Epithelial cell of proximal tubule (primary cell): ENCODE data around the gene NR1H2. TPM values are rescaled to one million over a fixed set of nuclear protein-coding genes. Genes with fewer than 3 reads are reported as not detected.

ENCODE experiments used
- DNase-seq: peaks from one replicate; pipeline ENCODE4 v3.0.0-alpha.2; 2011; ENCODE audit warnings: low read depth
- H3K4me3 ChIP-seq: 2 replicates; pipeline ENCODE4 v1.5.1; 2011; ENCODE audit warnings: low read depth, mild to moderate bottlenecking, low read length
- total RNA-seq: library from RNA; depleted of rRNA; stranded (reverse); fragments of >200 nt; gene quantifications from 2 replicates; pipeline ENCODE4 v1.2.3, GENCODE V29; 2015
- TF ChIP-seq, protein P1 (sequence below): conservative IDR thresholded peaks from 2 replicates; pipeline ENCODE4 v1.5.1; 2012; ENCODE audit warnings: low read depth, mild to moderate bottlenecking, low read length

The NR1H2 gene
- total RNA-seq, 1 donor from 2014 or later: 67.5 TPM

DNA sequence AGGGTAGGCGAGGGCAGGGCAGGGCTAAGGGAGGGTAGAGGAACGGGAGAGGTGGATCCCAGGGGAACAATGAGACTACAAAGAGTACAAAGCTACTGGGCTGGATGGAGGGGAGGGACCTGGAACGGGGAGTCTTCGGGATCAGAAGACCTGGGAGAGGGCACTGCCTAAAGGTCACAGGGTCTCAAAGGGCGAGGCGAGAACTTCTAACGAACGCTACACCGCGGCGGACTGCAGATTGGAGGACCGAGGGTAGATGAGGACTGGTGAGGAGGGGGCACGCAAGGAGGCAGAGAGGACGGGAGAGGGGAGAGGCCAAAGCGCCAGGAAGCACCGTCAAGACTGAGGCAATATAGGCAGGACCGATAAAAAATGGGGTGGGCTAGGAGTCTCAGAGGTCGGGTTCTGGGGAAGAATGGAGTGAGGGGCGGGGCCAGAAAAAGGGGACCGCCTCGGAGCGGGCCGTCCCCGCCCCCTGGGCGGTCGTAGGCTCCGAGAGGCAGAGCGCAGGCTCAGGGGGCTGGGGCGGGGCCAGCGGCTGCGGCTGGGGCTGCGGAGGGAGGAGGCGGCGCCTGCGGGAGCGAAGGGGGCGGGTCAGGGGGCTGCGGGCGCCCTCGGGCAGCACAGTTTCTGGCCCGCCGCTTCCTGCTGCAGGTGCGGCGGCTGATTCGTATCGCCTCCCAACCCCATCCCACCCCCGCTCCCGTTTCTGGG is 45.7 kb upstream of the NR1H2 start:
- DNase-seq: no peak
- TF ChIP-seq, protein P1, sequence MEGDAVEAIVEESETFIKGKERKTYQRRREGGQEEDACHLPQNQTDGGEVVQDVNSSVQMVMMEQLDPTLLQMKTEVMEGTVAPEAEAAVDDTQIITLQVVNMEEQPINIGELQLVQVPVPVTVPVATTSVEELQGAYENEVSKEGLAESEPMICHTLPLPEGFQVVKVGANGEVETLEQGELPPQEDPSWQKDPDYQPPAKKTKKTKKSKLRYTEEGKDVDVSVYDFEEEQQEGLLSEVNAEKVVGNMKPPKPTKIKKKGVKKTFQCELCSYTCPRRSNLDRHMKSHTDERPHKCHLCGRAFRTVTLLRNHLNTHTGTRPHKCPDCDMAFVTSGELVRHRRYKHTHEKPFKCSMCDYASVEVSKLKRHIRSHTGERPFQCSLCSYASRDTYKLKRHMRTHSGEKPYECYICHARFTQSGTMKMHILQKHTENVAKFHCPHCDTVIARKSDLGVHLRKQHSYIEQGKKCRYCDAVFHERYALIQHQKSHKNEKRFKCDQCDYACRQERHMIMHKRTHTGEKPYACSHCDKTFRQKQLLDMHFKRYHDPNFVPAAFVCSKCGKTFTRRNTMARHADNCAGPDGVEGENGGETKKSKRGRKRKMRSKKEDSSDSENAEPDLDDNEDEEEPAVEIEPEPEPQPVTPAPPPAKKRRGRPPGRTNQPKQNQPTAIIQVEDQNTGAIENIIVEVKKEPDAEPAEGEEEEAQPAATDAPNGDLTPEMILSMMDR: no peak
- H3K4me3 ChIP-seq: peak overlapping the region; percentile 70

DNA sequence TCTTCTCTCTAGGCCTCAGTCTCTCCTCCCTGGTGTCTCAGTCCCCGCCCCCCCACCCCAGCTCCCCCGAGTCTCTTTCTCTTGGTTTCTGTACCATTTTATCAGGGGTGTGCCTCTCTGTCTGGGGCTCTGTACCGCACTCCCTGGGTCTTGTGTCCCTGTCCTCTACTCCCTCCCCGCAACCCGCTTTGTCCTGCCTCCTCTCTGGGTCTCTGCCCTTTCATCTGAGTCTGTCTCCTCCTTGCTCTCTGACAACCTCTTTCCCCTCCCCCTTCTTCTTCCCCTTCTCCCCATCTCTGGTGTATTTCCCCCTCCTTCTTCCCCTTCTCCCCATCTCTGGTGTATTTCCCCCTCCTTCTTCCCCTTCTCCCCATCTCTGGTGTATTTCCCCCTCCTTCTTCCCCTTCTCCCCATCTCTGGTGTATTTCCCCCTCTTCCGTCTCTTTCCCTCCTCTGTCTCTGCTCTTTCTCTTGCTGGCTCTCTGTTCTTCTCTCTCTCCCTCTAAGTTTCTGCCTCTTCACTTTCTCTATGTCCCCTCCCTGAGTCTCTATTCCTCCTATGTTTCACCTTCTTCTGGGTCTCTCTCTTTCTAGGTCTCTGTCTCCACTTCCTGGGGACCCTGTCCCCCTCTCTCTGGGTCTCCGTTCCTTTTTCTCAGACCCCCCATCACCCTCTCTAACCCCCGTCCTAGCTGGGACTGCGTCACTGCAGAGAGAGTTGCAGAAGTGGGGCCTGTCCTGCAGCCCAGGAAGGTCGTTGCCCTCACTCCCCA is 44.9 kb upstream of the NR1H2 start:
- TF ChIP-seq, protein P1: no peak
- peak overlapping the region; percentile 70 for H3K4me3 ChIP-seq
- DNase-seq: no peak

DNA sequence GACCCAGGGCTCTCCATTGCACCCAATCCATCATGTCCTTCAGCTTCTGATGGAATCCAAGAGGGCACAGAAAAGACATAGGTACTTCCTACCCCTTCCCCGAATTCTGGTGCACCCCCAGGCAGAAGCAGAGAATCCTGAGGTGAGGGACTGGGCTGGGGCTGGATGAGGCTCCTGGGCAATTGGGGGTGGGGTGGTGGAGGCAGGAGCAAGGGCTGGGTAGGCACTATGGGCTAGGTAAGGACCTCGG is 44.3 kb upstream of the NR1H2 start:
- no peak for DNase-seq
- peak overlapping the region; percentile 70 for H3K4me3 ChIP-seq
- TF ChIP-seq, protein P1: no peak

DNA sequence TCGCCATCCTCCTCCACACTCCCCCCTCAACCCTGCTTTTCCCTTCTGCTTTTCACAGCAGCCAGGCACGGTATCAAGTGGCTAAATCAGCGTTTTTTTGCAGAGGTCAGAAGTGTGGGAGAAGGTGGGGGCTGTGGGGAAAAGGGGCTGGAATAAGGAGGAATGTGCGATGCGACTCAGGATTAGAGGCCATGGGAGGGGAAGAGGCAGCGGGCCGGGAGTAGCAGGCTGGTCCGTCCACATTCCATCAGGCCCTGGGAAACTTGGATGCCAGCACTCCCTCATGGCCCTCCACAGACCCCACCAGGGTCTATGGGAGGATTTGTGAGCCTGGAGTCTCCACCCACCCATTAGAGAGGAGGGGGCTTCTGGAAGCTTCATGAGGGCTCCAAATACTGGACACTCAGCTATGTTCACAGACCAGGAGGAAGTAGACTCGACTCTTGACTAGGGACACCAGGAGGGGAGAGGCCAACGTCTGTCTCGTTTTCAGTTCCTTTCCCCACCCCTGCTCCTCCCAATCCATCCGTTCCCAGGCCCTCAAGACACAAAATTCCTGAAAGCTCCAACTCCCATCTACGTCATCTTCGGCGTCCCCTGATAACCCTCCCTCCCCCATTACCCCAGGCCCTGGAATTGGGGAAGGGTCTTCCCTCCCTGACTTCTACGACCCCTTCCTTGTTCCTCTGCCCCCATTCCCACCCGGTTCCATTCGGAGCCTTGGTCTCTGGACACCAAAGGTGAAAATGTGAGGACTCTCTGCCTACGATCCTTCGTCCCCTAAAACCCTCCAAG is 43.8 kb upstream of the NR1H2 start:
- DNase-seq: no peak
- TF ChIP-seq, protein P1: no peak
- peak overlapping the region; percentile 70 for H3K4me3 ChIP-seq

DNA sequence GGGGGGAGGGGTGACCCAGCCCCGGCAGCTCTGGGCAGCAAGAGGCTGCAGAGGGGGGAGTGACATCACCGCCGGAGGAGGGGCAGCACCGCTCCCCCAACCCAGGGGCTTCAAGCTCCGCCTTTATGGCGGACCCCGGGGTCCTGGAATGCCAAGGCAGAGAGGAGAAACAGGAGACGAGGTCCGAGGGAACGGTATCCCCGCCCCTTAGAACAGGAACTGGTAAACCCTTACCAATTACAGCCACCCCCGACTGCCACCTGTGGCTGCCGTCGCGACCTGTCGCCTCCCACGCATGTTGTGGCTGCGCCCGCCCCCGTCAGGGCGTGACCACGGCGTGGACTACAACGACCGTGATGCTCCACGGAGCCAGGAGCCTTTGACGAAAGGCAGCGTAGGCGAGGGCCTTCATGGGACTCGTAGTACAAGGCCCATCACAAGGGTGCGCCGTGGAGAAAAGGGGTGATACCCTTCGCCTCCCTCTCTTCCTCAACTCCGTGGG is 43.0 kb upstream of the NR1H2 start:
- H3K4me3 ChIP-seq: peak overlapping the region; percentile 70
- TF ChIP-seq, protein P1: peak; percentile 19
- DNase-seq: peak; percentile 66

DNA sequence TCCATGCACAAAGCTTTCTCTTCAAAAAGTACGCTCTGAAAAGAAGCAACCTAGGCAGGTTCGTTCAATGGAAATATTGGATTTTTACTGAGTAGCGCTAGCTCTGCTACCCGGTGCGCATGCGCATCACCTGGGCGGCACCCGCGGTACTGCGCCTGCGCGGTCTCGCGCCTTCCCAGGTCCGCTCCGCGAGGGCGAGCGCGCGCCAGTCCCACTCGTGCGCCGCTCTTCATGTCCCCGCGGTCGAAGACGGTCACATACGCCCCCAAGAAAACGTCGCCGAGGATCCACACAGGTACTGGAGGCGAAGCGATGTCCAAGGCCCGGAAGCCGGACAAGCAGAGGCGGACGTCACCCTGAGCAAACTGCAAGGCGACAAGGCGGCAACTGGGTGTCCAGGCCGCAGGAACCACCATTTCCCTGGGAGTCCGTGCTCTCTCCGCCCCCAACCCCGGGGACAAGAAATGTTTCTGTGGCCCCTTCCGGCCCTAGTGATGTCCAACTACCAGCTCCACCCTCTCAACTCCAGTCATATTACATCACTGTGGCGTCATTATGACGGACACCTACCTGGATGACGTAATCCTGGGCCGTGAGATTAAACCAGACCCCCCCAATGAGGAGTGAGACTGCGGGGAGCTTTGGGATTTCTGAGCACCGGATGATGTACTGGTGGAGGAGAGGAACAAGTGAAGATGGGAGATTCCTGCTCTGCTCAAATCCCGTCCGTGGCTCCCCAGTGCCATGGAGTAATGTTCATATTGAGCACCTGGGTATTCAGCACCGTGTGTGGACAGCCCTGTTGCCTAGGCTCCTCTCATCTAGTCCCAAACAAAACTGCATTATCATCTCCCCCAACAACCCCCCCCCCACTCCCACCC is 42.3 kb upstream of the NR1H2 start:
- DNase-seq: no peak
- TF ChIP-seq, protein P1: no peak
- peak overlapping the region; percentile 70 for H3K4me3 ChIP-seq
